ENCODE results near the gene NAT14.

GRCh38 chr19:55481794-55482155 lies 3.2 kb upstream of the NAT14 start:
- TF ChIP-seq RCOR1 (IDR thresholded peaks at IDR 0.05; ENCODE audit: low read length): no peak
- no peak for TF ChIP-seq GABPA (IDR thresholded peaks at IDR 0.05; ENCODE audit: low read depth)
- TF ChIP-seq RAD21 (IDR thresholded peaks at IDR 0.05; ENCODE audit: low read length): no peak
- TF ChIP-seq CTCF (IDR thresholded peaks at IDR 0.05): no peak
- TF ChIP-seq MAX (IDR thresholded peaks at IDR 0.05; ENCODE audit: low read depth): no peak
- TF ChIP-seq POLR2AphosphoS5 (IDR thresholded peaks at IDR 0.05; ENCODE audit: low read depth, low read length): no peak
- TF ChIP-seq RFX5 (IDR thresholded peaks at IDR 0.05; ENCODE audit: low read length): no peak
- TF ChIP-seq FOSL2 (IDR thresholded peaks at IDR 0.05; ENCODE audit: borderline replicate concordance, low read depth): no peak
- TF ChIP-seq TAF1 (IDR thresholded peaks at IDR 0.05; ENCODE audit: borderline replicate concordance, low read depth, low read length): no peak
- no peak for TF ChIP-seq REST (IDR thresholded peaks at IDR 0.05; ENCODE audit: low read depth, low read length)
- TF ChIP-seq TEAD4 (IDR thresholded peaks at IDR 0.05; ENCODE audit: borderline replicate concordance, insufficient read depth): no peak
- no peak for TF ChIP-seq CHD2 (IDR thresholded peaks at IDR 0.05; ENCODE audit: low read length, partially characterized antibody)
- TF ChIP-seq MEF2A (IDR thresholded peaks at IDR 0.05; ENCODE audit: borderline replicate concordance, low read depth): no peak

Measured in SK-N-SH (cell line).